CD4-positive, alpha-beta T cell treated with Interleukin-4 for 4 hours (primary cell): ENCODE data around the gene ANKRD7.

Source experiments
- DNase-seq: peaks from one replicate; pipeline ENCODE4 v3.0.0-alpha.2; 2020

ANKRD7 gene

DNA sequence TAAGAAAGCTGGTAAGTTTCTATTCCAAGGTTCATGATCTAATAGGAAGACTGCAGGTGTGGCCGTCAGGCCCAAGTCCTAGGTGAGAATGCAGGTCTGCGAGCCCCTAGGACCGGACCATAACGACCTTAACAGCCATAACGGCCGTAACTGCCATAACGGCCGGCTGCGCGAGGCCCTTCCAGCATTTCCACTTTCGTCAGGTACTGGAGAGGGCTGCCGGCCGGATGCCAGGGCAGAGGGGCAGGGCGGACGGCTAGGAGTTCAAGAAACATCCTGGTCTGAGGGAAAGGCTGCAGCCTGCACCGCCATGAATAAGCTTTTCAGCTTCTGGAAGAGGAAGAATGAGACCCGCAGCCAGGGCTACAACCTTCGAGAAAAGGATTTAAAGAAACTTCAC, at the start of gene ANKRD7:
ANKRD7 (plus strand) TSS at position 184 of the 400 bp plus-strand sequence; CDS start at position 311, 127 bp downstream.
- no peak for DNase-seq

DNA sequence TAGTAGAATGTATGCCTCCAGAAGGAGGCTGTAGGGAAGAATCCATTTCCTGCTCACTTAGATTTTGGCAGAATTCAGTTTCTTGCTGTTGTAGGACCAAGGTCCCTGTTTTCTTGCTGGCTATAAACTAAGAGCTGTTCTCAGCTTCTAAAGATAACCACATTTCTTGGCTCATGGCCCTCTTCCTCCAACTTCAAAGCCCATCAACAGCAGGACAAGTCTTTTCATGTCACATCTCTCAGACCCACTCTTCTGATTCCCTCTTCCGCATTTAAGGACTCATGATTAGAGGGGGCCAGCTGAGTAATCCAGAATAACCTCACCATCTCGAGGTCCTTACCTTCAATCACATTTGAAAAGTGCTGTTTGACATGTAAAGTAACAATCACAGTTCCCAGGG, 48.8 kb upstream of the ANKRD7 start:
- no peak for DNase-seq

DNA sequence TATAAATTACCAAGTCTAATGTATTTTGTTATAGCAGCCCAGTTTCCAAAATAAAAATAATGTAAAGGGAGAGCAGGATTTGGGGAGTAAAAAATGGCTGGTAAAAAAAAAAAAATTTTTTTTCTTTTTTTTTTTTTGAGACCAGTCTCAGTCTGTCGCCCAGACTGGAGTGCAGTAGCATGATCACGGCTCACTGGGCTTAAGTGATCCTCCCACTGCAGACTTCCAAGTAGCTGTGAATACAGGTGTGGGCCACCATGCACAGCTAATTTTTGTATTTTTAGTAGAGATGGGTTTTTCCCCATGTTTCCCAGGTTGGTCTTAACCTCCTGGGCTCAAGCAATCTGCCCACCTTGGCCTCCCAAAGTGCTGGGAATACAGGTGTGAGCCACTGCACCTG, 45.3 kb upstream of the ANKRD7 start:
- DNase-seq = no peak

DNA sequence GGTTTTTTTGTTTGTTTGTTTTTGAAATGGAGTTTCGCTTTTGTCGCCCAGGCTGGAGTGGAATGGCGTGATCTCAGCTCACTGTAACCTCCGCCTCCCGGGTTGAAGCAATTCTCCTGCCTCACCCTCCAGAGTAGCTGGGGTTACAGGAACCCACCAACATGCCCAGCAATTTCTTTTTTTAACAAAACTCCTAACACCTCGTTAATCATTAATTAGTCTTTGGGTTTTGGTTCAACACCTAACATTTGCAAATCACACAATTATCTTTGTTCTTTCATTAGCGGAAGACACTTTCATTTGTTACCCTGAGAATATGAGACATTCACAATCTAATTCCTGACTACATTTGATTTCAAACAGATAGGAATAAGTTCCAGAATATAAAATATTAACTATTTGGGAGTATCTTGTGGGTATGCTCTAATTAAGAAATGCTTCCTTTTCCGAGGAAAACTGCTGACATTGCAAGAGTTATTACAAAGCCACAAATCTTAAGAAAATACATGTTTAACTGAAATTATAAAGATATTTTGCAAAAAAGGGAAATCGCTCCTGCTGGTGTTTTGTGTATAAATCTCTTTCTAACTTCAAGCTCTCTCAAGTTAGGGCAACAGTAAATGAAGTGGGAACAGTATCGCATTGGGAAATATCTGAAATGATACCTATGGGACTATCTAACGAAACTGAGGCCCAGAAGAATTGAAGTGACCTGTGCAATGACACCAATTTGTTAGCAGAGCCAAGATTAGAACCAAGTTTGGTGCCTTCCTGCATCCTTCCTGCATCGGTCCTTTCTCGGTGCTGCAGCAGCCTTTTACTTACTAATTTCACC, 41.7 kb upstream of the ANKRD7 start:
- DNase-seq = no peak

GRCh38 chr7:118183428-118183785, 41.1 kb upstream of the ANKRD7 start:
- no peak for DNase-seq

DNA sequence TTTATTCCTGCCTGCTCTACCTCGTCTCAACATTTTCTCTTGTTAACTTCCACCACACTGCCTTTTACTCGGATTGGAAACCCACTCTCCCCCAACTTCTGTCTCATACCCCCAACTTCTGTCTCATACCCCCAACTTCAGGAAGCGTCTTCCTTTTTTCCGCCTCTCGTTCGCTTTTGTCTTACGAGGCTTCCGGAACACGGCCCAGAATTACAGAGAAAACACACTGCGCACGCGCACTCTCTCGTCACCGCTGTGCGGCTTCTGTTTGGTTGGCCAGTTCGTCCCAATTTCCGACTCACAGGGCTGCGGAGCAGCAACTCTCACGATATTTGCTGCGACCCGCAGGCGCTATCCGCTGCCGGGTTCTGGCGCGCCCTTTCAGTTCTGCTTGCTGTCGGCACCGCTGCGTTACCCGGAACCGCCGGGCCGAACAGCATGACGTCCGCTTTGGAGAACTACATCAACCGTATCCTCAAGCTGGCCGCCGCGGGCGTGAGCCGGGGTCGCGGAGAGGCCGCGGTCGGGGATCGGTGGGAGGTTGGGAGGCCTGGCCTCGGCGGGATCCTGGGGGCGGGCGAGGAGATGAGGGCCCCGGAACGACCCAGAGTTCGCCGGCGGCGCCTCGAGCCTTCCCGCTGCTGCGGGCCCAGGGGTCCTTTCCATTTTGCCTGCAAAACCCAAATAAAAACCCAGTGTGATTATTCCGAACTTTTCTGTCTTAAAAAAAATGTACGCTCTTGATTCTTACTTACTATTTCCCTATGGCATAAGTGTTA, 40.5 kb upstream of the ANKRD7 start, which contains the start of gene LSM8:
LSM8 (plus strand) TSS at position 379 of the 779 bp plus-strand sequence; CDS start at position 439, 60 bp downstream.
- peak; percentile 99 for DNase-seq

DNA sequence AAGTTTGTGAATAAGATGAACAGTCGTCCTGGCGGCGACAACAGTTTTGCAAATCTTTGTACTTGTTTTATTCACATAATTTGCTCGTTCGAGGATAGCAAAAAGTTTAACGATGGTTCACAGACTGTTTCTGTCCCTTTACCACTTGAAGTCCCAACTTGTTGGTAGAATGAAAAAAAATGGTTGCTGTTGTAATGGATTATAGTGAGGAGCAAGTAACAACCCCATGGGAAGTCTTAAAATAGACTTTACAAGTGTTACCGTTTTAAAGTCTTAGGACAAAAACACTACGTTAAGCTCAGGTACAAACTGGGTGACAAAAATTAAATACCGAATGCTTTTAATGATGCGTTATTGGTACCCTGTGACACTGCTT, 40.0 kb upstream of the ANKRD7 start:
- no peak for DNase-seq

DNA sequence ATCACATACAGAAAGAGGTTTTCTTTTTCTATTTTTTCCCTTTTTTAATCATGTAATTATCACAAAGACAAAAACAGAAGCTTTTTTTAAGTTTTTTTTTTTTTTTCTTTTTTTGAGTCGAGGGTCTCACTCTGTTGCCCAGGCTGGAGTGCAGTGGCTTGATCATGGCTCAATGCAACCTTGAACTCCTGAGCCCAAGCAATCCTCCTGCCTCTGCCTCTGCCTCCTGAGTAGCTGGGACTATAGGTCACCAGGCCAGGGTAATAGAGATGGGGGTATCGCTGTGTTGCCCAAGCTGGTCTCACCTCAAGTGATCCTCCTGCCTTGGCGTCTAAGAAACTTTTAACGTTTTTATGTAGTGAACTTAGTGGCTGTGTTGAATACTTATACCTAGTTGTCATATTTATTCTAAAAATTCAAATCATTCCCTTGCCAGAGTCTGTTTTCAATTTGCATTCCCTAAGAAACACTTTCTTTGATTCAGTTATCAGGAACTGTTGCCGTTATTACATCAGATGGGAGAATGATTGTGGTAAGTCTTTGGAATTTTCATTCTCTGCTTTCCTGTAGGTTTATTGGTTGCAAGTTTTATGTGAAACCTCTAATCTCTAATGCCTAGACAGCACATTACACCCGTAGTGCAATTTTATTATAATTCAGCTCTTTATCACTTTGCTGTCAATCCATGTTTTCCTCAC, 39.2 kb upstream of the ANKRD7 start:
- no peak for DNase-seq

GRCh38 chr7:118186501-118186900, 38.0 kb upstream of the ANKRD7 start:
- DNase-seq = no peak

- DNase-seq = no peak
Observed at GRCh38 chr7:118194571-118194970, 29.9 kb upstream of the ANKRD7 start.

DNA sequence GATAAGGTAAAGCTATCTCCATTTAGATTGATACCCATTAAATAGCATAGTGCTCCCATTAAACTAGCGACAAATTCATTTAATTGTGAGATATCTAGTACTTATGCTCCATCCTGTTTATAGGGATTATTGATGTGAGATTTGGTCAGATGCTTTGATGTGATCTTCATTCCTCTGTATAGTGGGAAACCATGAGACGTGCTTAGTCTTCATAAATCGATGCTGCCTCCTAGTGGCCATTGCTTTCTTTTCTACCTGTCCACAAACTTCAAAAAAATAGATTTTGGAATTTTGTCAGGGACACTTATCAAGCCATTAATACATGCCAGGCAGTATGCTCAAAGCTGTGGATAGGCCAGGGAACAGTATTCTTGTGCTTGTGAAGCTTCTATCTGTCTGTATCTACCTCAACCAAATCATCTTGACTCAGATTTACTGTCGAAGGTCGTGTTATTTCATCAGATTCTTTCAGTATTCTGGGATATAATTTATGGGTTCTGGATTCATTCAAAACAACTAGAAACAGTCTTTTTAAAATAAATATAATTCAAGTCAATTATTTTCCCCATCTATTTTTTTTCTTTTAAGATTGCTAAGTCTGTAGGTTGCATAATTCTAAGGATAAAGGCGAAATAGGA, 28.5 kb upstream of the ANKRD7 start:
- DNase-seq = peak; percentile 64

- no peak for DNase-seq
Observed at GRCh38 chr7:118202061-118202460, 22.4 kb upstream of the ANKRD7 start.

DNA sequence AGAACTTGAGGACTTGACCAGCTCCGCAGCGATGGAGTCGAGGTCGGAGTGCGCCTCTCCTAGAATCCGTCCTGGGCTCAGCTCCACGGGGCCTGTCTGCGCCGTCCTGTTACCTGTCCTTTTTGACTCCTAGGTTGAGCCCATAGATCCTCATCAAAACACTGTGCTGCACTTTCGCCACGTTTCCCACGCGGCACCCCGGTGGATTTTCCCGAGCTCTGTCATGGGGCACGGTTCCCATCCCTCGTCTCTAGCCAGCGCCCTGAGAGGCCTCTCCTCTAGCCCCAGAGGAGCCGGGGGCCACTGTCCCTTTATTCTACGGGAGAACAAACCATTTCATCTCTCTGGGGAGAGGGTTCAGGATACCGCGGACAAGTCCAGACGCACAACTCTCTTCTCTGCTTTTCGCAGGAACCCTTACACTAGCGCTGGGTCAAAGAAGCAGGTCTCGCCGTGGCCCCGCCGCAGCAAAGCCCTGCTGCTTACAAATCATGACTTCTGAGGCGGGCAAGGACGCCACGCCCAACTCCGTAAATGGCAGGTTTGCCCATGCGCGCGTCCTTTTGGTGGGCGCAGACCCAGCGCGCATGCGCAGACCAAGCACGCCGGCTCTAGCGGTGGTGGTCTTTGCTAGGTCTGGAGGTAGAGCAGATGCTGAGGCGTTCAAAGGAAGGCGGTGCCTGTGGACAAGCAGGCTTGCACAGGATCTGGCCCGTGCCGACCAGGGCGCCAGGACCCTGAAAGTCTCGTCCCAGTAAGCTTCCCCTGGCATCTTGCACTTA, 10.3 kb upstream of the ANKRD7 start:
- peak; percentile 69 for DNase-seq

DNA sequence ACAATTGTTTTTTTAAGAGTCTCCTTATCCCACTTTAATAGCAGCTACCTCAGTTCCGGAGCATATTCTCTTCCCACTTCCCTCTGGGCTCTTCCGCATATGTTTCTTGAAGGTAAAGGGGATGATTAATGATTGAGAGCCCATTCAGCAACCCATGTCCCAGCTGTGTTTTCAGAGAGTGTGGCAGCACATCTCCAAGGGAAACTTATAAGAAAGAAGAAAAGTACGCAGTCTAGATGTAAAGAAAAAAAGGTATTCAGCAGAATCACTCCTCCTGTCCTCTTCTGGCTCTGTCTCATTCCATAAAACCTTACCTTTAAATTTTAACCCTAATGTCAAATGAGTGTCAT, 9.7 kb upstream of the ANKRD7 start:
- no peak for DNase-seq

- no peak for DNase-seq
Observed at GRCh38 chr7:118217210-118217619, 7.3 kb upstream of the ANKRD7 start.

DNA sequence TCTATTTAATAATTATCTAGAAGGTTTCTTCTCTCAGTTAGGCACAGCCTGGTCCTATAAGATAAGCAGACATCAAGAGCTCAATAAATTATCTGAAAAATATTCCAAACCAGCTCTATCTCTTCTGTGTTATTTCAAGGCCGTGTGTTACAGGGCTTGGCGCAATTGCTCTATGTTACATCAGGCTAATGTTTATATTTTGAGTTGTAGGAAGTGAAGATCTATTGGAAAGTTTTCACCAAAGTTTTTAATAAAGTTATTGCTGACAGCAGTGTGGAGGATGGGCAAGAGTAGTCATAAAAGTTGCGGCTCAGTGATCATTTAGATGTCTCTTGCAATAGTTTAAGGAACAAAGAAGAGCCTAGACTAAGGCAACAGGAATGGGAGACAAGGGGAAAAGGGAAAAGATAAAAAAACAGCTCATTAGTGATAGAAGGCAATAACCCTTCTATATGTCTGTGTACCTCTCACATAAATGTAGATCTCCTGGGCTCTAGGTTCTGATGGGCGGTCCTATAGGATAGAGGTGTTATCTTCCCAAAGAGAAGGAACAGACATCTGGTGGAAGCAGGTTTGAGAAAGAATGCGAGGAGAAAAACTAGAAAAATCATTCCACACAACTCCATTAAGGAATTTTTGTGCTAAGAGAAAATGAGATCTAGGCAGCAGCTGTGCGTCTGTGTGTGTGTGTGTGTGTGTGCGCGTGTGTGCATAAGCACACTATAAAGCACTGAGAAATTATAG, 5.9 kb upstream of the ANKRD7 start:
- no peak for DNase-seq

GRCh38 chr7:118219157-118219512, 5.4 kb upstream of the ANKRD7 start:
- no peak for DNase-seq

- no peak for DNase-seq
Observed at GRCh38 chr7:118220583-118220982, 3.9 kb upstream of the ANKRD7 start.

- no peak for DNase-seq
Observed at GRCh38 chr7:118222591-118222990, 1.9 kb upstream of the ANKRD7 start.

DNA sequence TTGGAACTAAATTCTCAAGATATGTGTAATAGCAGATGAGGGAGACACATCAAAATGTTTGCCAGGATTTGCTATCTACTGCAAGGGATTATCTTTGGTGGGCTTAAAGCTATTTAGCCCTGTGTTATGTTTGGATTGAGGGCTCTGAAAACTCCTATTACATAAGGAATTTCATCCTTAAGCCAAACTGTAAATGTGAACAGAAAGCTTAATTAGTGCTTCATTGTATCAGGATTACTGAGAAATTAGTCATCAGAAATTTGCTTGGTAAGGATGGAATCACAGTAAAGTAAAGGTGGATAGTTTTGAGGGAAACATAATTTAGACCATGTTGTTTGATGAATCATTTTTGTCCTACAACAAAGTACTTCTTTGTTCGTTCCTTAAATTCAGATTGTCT, 8.3 kb downstream of the ANKRD7 start:
- no peak for DNase-seq

DNA sequence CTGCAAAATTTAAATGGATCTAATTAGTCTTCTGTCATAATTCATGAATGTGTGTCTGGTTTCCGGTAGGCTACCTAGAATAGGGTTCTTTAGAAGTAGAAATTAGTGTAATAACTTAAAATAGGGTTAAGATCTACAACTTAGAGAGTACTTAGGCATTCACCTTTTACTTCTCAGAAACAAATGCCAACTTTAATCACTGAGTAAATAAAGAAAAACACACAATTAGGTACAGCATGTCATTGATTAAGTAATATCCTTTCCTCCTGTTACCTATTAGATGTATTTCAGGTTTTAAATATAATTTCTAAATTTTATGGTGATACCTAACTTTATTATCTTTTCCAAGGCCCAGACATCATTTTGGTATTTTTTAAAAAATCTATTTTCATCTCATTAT, 9.3 kb downstream of the ANKRD7 start:
- DNase-seq = no peak

GRCh38 chr7:118239014-118239413, 14.5 kb downstream of the ANKRD7 start:
- no peak for DNase-seq
